H9 (cell line): ENCODE data around the gene SPATA6. TPM values are rescaled to one million over a fixed set of nuclear protein-coding genes. Genes with fewer than 3 reads are reported as not detected.

Source experiments
- DNase-seq: peaks from one replicate; pipeline ENCODE4 v3.0.0-alpha.2; 2017
- H2AFZ ChIP-seq: one replicate; pipeline ENCODE4 v1.6.1; 2013; ENCODE audit warnings: mild to moderate bottlenecking, low read length, control low read depth, moderate library complexity
- H2AK5ac ChIP-seq: 2 replicates; pipeline ENCODE4 v1.6.1; 2013; ENCODE audit warnings: low read length, control low read depth, mixed read lengths; ENCODE audit not compliant: insufficient read length
- H2BK120ac ChIP-seq: one replicate; pipeline ENCODE4 v1.6.1; 2013; ENCODE audit warnings: low read depth, mild to moderate bottlenecking, low read length, control low read depth, inconsistent platforms; ENCODE audit not compliant: poor library complexity, severe bottlenecking
- H2BK12ac ChIP-seq: 2 replicates; pipeline ENCODE4 v1.6.1; 2013; ENCODE audit warnings: low read length, control low read depth, mixed read lengths, low read depth; ENCODE audit not compliant: insufficient read length
- H2BK15ac ChIP-seq: 2 replicates; pipeline ENCODE4 v1.6.1; 2013; ENCODE audit warnings: low read depth, low read length, control low read depth
- H2BK20ac ChIP-seq: one replicate; pipeline ENCODE4 v1.6.1; 2013; ENCODE audit warnings: low read depth, mild to moderate bottlenecking, low read length, control low read depth, inconsistent platforms; ENCODE audit not compliant: poor library complexity, severe bottlenecking
- H2BK5ac ChIP-seq: 2 replicates; pipeline ENCODE4 v1.6.1; 2013; ENCODE audit warnings: low read length, control low read depth, mixed read lengths; ENCODE audit not compliant: insufficient read length
- H3K14ac ChIP-seq: 2 replicates; pipeline ENCODE4 v1.6.1; 2013; ENCODE audit warnings: low read length, control low read depth; ENCODE audit not compliant: insufficient read depth
- H3K18ac ChIP-seq: 2 replicates; pipeline ENCODE4 v1.6.1; 2013; ENCODE audit warnings: low read depth, mild to moderate bottlenecking, mixed read lengths, low read length, control low read depth; ENCODE audit not compliant: insufficient read length
- H3K23ac ChIP-seq: 2 replicates; pipeline ENCODE4 v1.6.1; 2013; ENCODE audit warnings: low read length, control low read depth, mixed read lengths, low read depth; ENCODE audit not compliant: insufficient read length
- H3K23me2 ChIP-seq: 2 replicates; pipeline ENCODE4 v1.6.1; 2013; ENCODE audit warnings: low read depth, mild to moderate bottlenecking, mixed read lengths, low read length, control low read depth; ENCODE audit not compliant: insufficient read length, poor library complexity, severe bottlenecking
- H3K27ac ChIP-seq: 2 replicates; pipeline ENCODE4 v1.5.1; 2013; ENCODE audit warnings: low read length, control low read depth, mixed read lengths, low read depth; ENCODE audit not compliant: insufficient read length
- H3K27me3 ChIP-seq: 2 replicates; pipeline ENCODE4 v1.6.1; 2013; ENCODE audit warnings: low read length, control low read depth, inconsistent platforms; ENCODE audit not compliant: insufficient read depth
- H3K4ac ChIP-seq: 2 replicates; pipeline ENCODE4 v1.6.1; 2013; ENCODE audit warnings: low read depth, mild to moderate bottlenecking, control low read depth, inconsistent platforms, low read length, moderate library complexity
- H3K4me1 ChIP-seq: 2 replicates; pipeline ENCODE4 v1.6.1; 2013; ENCODE audit warnings: low read length, control low read depth, inconsistent platforms; ENCODE audit not compliant: insufficient read depth
- H3K4me2 ChIP-seq: 2 replicates; pipeline ENCODE4 v1.6.1; 2013; ENCODE audit warnings: low read length, control low read depth, mixed read lengths; ENCODE audit not compliant: insufficient read length, insufficient read depth
- H3K56ac ChIP-seq: 2 replicates; pipeline ENCODE4 v1.6.1; 2013; ENCODE audit warnings: low read depth, mild to moderate bottlenecking, mixed read lengths, low read length, control low read depth; ENCODE audit not compliant: insufficient read length
- H3K79me1 ChIP-seq: 2 replicates; pipeline ENCODE4 v1.6.1; 2013; ENCODE audit warnings: low read depth, mild to moderate bottlenecking, moderate library complexity, low read length, control low read depth, inconsistent platforms; ENCODE audit not compliant: insufficient read depth, poor library complexity, severe bottlenecking
- H3K79me2 ChIP-seq: 2 replicates; pipeline ENCODE4 v1.6.1; 2013; ENCODE audit warnings: low read length, control low read depth, inconsistent platforms; ENCODE audit not compliant: insufficient read depth
- H3K9ac ChIP-seq: 2 replicates; pipeline ENCODE4 v1.6.1; 2013; ENCODE audit warnings: low read length, control low read depth, mixed read lengths; ENCODE audit not compliant: insufficient read length; ENCODE audit errors: extremely low read depth
- H3K9me3 ChIP-seq: one replicate; pipeline ENCODE4 v1.6.1; 2013; ENCODE audit warnings: low read depth, low read length, inconsistent platforms; ENCODE audit not compliant: control insufficient read depth
- H3T11ph ChIP-seq: one replicate; pipeline ENCODE4 v1.6.1; 2013; ENCODE audit warnings: mild to moderate bottlenecking, low read length, control low read depth, inconsistent platforms
- H4K20me1 ChIP-seq: one replicate; pipeline ENCODE4 v1.6.1; 2013; ENCODE audit not compliant: control insufficient read depth, insufficient read length, insufficient read depth
- H4K5ac ChIP-seq: 2 replicates; pipeline ENCODE4 v1.6.1; 2013; ENCODE audit warnings: low read depth, mild to moderate bottlenecking, mixed read lengths, low read length, control low read depth; ENCODE audit not compliant: insufficient read length
- H4K8ac ChIP-seq: replicated peaks from 2 replicates; pipeline ENCODE4 v1.6.1; 2013; ENCODE audit warnings: low read length, control low read depth, mixed read lengths, low read depth; ENCODE audit not compliant: insufficient read length
- H4K91ac ChIP-seq: 2 replicates; pipeline ENCODE4 v1.6.1; 2013; ENCODE audit warnings: low read depth, mild to moderate bottlenecking, moderate library complexity, mixed read lengths, low read length, control low read depth; ENCODE audit not compliant: insufficient read length
- H3K27ac Mint-ChIP-seq, 3 experiments: 2 replicates in 2 of 3; 3 replicates in 1 of 3; pipeline ENCODE4 v1.8.0; 2020 to 2021; ENCODE audit warnings: mixed read lengths in 3 of 3, mild to moderate bottlenecking in 1 of 3, moderate library complexity in 1 of 3
- H3K27me3 Mint-ChIP-seq: 2 replicates; pipeline ENCODE4 v1.8.0; 2021; ENCODE audit warnings: low read depth, mild to moderate bottlenecking, moderate library complexity, mixed read lengths
- H3K36me3 Mint-ChIP-seq, 3 experiments: 2 replicates in 2 of 3; 3 replicates in 1 of 3; pipeline ENCODE4 v1.8.0; 2020 to 2021; ENCODE audit warnings: low read depth in 3 of 3, mixed read lengths in 3 of 3; ENCODE audit not compliant: insufficient read depth in 1 of 3
- H3K4me1 Mint-ChIP-seq, 2 experiments: 2 replicates each; pipeline ENCODE4 v1.8.0; 2020; ENCODE audit warnings: mixed read lengths in 2 of 2
- H3K4me3 Mint-ChIP-seq, 2 experiments: 2 replicates in 1 of 2; 3 replicates in 1 of 2; pipeline ENCODE4 v1.8.0; 2020 to 2021; ENCODE audit warnings: mild to moderate bottlenecking in 2 of 2, mixed read lengths in 2 of 2, moderate library complexity in 1 of 2
- H3K9me3 Mint-ChIP-seq, 2 experiments: 2 replicates in 1 of 2; 3 replicates in 1 of 2; pipeline ENCODE4 v1.8.0; 2020; ENCODE audit warnings: mild to moderate bottlenecking in 2 of 2, mixed read lengths in 2 of 2, moderate library complexity in 1 of 2
- CTCF ChIP-seq: fragments of 200-600 bp; sonication (generic); conservative IDR thresholded peaks from 3 replicates; pipeline ENCODE4 v1.8.0; 2021; ENCODE audit warnings: antibody characterized with exemption, mild to moderate bottlenecking
- WGBS: extraction: QIAGEN DNeasy Blood & Tissue Kit; methylation state at CpG from one replicate; pipeline ENCODE4 v1.1.7; 2013; ENCODE audit warnings: missing lambda C conversion rate, low lambda C conversion rate, mixed read lengths; ENCODE audit not compliant: insufficient read length; ENCODE audit errors: extremely low coverage; 5-methylcytosine and 5-hydroxymethylcytosine counted together
- total RNA-seq: library from RNA; stranded (reverse); gene quantifications from 2 replicates; pipeline ENCODE4 v1.2.1, GENCODE V29; 2021

The SPATA6 gene
- total RNA-seq, 1 experiment from 2014 or later: 8.0 TPM

GRCh38 chr1:48499211-48499735 lies 27.3 kb upstream of the SPATA6 start:
- H3K27me3 ChIP-seq: no peaks in the 10 kb centered on the region
- no peak overlapping the region for H2BK12ac ChIP-seq
- H2BK20ac ChIP-seq: no peak overlapping the region
- WGBS: no CpG with 5 or more reads among the region's 8 CpGs
- no peak overlapping the region for H3T11ph ChIP-seq
- no peak overlapping the region for H3K18ac ChIP-seq
- H4K5ac ChIP-seq: no peak overlapping the region
- H3K4ac ChIP-seq: no peak overlapping the region
- no peak overlapping the region for H2BK120ac ChIP-seq
- H3K4me2 ChIP-seq: no peak overlapping the region
- H3K79me2 ChIP-seq: no peaks in the 10 kb centered on the region
- H3K9ac ChIP-seq: no peak overlapping the region
- H3K4me1 ChIP-seq: peaks cover 18% of the 10 kb centered on the region; the same call in 1 of the 2 replicates
- H3K23ac ChIP-seq: no peak overlapping the region
- Mint-ChIP-seq H3K36me3 (no peaks in the 10 kb centered on the region), H3K27me3 (no peaks in the 10 kb centered on the region; the same call in 1 of the 2 replicates), H3K9me3 (no peaks in the 10 kb centered on the region), H3K27ac (0 out of 7 replicates have a peak overlapping the region, but pooled peaks of 1 of the 3 experiments have one; percentile 20), H3K4me1 (peaks cover 29 to 36% of the 10 kb centered on the region in 2 experiments), H3K4me3 (no peak overlapping the region)
- no peak overlapping the region for H2AFZ ChIP-seq
- H2AK5ac ChIP-seq: no peak overlapping the region
- no peaks in the 10 kb centered on the region for H4K20me1 ChIP-seq
- H3K14ac ChIP-seq: no peak overlapping the region
- H3K23me2 ChIP-seq: no peaks in the 10 kb centered on the region
- no peaks in the 10 kb centered on the region for H3K9me3 ChIP-seq
- H4K91ac ChIP-seq: no peak overlapping the region
- H2BK15ac ChIP-seq: no peak overlapping the region
- TF ChIP-seq CTCF: no peak
- H3K56ac ChIP-seq: no peak overlapping the region
- no peak for DNase-seq
- no peak overlapping the region for H2BK5ac ChIP-seq
- no peak overlapping the region for H3K27ac ChIP-seq
- no peaks in the 10 kb centered on the region for H3K79me1 ChIP-seq
- no peak overlapping the region for H4K8ac ChIP-seq
